Naive thymus-derived CD4-positive, alpha-beta T cell (primary cell): ENCODE data around the gene PTPN4. TPM values are rescaled to one million over a fixed set of nuclear protein-coding genes. Genes with fewer than 3 reads are reported as not detected.
"Not testable (repeated sequence)": the region's sequence is repeated elsewhere in the genome, so short reads cannot be mapped to it uniquely, and the experiment has no call there.

ENCODE experiments used
- ATAC-seq: fragments of 150-1000 bp; cut with Tn5 transposase; 2 replicates; pipeline ENCODE4 v1.10.0; 2021; ENCODE audit warnings: mild to moderate bottlenecking, moderate library complexity
- CTCF ChIA-PET: fragments of 350-600 bp; sonication (Branson Sonifier 250); formaldehyde crosslinking; loops from one replicate; lab custom pipeline; 2021; ENCODE audit warnings: antibody characterized with exemption; lab: Charles Lee
- POLR2A ChIA-PET: fragments of 350-600 bp; sonication (Branson Sonifier 250); formaldehyde crosslinking; loops from one replicate; lab custom pipeline; 2021; ENCODE audit warnings: antibody characterized with exemption, inconsistent platforms; lab: Charles Lee
- DNase-seq, 9 donors: peaks; one replicate each; pipeline versions ENCODE4 v3.0.0 to v3.0.0-alpha.2; 2020 to 2022; ENCODE audit warnings: mixed read lengths in 1 of 9
- H3K27ac ChIP-seq: one replicate; pipeline ENCODE4 v1.7.0; 2013; ENCODE audit warnings: mild to moderate bottlenecking, low read depth, low read length, moderate library complexity
- H3K27me3 ChIP-seq, 2 donors: one replicate each; pipeline ENCODE4 v1.7.0; 2013; ENCODE audit warnings: low read length in 2 of 2, mild to moderate bottlenecking in 2 of 2, moderate library complexity in 2 of 2; ENCODE audit not compliant: control insufficient read depth in 2 of 2, insufficient read depth in 2 of 2
- H3K36me3 ChIP-seq, 3 experiments: 1 replicate in 2 of 3; 2 replicates in 1 of 3; pipeline ENCODE4 v1.7.0; 2013; ENCODE audit warnings: low read length in 3 of 3, mild to moderate bottlenecking in 3 of 3, moderate library complexity in 1 of 3; ENCODE audit not compliant: insufficient read depth in 3 of 3, control insufficient read depth in 2 of 3
- H3K4me1 ChIP-seq, 2 donors: one replicate each; pipeline ENCODE4 v1.7.0; 2013; ENCODE audit warnings: low read length in 2 of 2, mild to moderate bottlenecking in 2 of 2, moderate library complexity in 1 of 2; ENCODE audit not compliant: control insufficient read depth in 2 of 2, insufficient read depth in 2 of 2
- H3K4me3 ChIP-seq: 2 replicates; pipeline ENCODE4 v1.7.0; 2013; ENCODE audit warnings: mild to moderate bottlenecking, low read length
- H3K9me3 ChIP-seq, 3 experiments: 1 replicate in 2 of 3; 2 replicates in 1 of 3; pipeline ENCODE4 v1.7.0; 2013; ENCODE audit warnings: low read length in 3 of 3; ENCODE audit not compliant: control insufficient read depth in 2 of 3
- H3K27ac Mint-ChIP-seq, 9 donors: one replicate each; pipeline ENCODE4 v1.8.0; 2020 to 2022; ENCODE audit warnings: mixed read lengths in 9 of 9, mild to moderate bottlenecking in 8 of 9, moderate library complexity in 5 of 9, inconsistent platforms in 2 of 9
- H3K27me3 Mint-ChIP-seq, 5 donors: one replicate each; pipeline ENCODE4 v1.8.0; 2021 to 2022; ENCODE audit warnings: mixed read lengths in 5 of 5, mild to moderate bottlenecking in 1 of 5
- H3K36me3 Mint-ChIP-seq, 5 donors: one replicate each; pipeline ENCODE4 v1.8.0; 2020 to 2022; ENCODE audit warnings: mixed read lengths in 5 of 5, mild to moderate bottlenecking in 3 of 5, inconsistent platforms in 1 of 5
- H3K4me1 Mint-ChIP-seq, 7 donors: one replicate each; pipeline ENCODE4 v1.8.0; 2020 to 2022; ENCODE audit warnings: mixed read lengths in 7 of 7, mild to moderate bottlenecking in 3 of 7, inconsistent platforms in 1 of 7
- H3K4me3 Mint-ChIP-seq, 10 donors: one replicate each; pipeline ENCODE4 v1.8.0; 2020 to 2022; ENCODE audit warnings: mild to moderate bottlenecking in 10 of 10, mixed read lengths in 10 of 10, moderate library complexity in 6 of 10, inconsistent platforms in 2 of 10
- H3K9me3 Mint-ChIP-seq, 11 donors: one replicate each; pipeline ENCODE4 v1.8.0; 2020 to 2022; ENCODE audit warnings: mixed read lengths in 11 of 11, mild to moderate bottlenecking in 4 of 11, inconsistent platforms in 1 of 11, moderate library complexity in 1 of 11
- intact Hi-C, 2 donors: fragments of 100-400 bp; cut with micrococcal nuclease; formaldehyde crosslinking; loops; one replicate each; pipeline ENCODE4 v1.15.1; 2023
- polyA plus RNA-seq, 2 donors: library from polyadenylated mRNA; unstranded; fragments of 300-500 nt; fragmentation: Illumina TruSeq; gene quantifications; one replicate each; pipeline ENCODE4 v1.2.3, GENCODE V29; 2021
- total RNA-seq, 6 experiments: library from RNA in 5 of 6; stranded (reverse) in 5 of 6; gene quantifications; 1 replicate in 5 of 6; 2 replicates in 1 of 6; pipeline ENCODE4 v1.2.3 and lab custom pipeline; 2021 to 2026

Gene PTPN4
- total and polyA plus RNA-seq, 7 experiments from 2014 or later = 48.9 to 122 (median 76.7) TPM

- intact Hi-C loops = no loop called here
- peak overlapping the region in 1 of 9 donors; percentile 34 for H3K27ac Mint-ChIP-seq
Measured at GRCh38 chr2:119801040-119801439, 41.3 kb downstream of the PTPN4 start.

GRCh38 chr2:119801989-119802388 is 42.3 kb downstream of the PTPN4 start:
- H3K27ac ChIP-seq, POLR2A ChIA-PET, H3K27me3 ChIP-seq, H3K4me3 ChIP-seq, H3K4me1 ChIP-seq, DNase-seq, ATAC-seq, H3K27me3 Mint-ChIP-seq, intact Hi-C loops, H3K36me3 ChIP-seq, H3K9me3 ChIP-seq, CTCF ChIA-PET: not testable (repeated sequence)
- peaks cover 5 to 33% (median 16%) of the 10 kb centered on the region in 5 donors for H3K36me3 Mint-ChIP-seq
- H3K4me1 Mint-ChIP-seq = peaks cover 9 to 94% (median 79%) of the 10 kb centered on the region in 7 donors
- peak overlapping the region in 5 of 10 donors; percentile 24 to 54 (median 27) for H3K4me3 Mint-ChIP-seq
- H3K27ac Mint-ChIP-seq = peak overlapping the region in 4 of 9 donors; percentile 0 to 15 (median 10)
- peaks cover 0 to 17% (median 3%) of the 10 kb centered on the region in 11 donors for H3K9me3 Mint-ChIP-seq

More at GRCh38 chr2:119801040-119801439, 41.3 kb downstream of the PTPN4 start:
- Histone ChIP-seq H3K4me1 (peaks cover 4% of the 10 kb centered on the region in 2 donors), H3K9me3 (no peaks in the 10 kb centered on the region), H3K4me3 (no peak overlapping the region), H3K27ac (no peak overlapping the region), H3K27me3 (no peaks in the 10 kb centered on the region), H3K36me3 (no peaks in the 10 kb centered on the region)
- CTCF ChIA-PET = interaction anchor here (0.6 kb wide), 1 partner anchor 31 kb away, joined by 3 read pairs; no protein-coding TSS in a partner anchor
- H3K27me3 Mint-ChIP-seq = no peaks in the 10 kb centered on the region
- peaks cover 9 to 94% (median 79%) of the 10 kb centered on the region in 7 donors for H3K4me1 Mint-ChIP-seq
- H3K36me3 Mint-ChIP-seq = peaks cover 1 to 29% (median 18%) of the 10 kb centered on the region in 5 donors
- no peak overlapping the region for H3K4me3 Mint-ChIP-seq
- H3K9me3 Mint-ChIP-seq = peaks cover 0 to 14% (median 3%) of the 10 kb centered on the region in 11 donors
- ATAC-seq (no peak), DNase-seq (no peak)
- POLR2A ChIA-PET = no interaction called here

- Histone ChIP-seq H3K27me3 (no peaks in the 10 kb centered on the region), H3K4me3 (no peak overlapping the region), H3K36me3 (no peaks in the 10 kb centered on the region), H3K27ac (no peak overlapping the region), H3K4me1 (peaks cover 4% of the 10 kb centered on the region in 2 donors), H3K9me3 (no peaks in the 10 kb centered on the region)
- H3K4me1 Mint-ChIP-seq = peaks cover 9 to 96% (median 84%) of the 10 kb centered on the region in 7 donors
- peak overlapping the region in 5 of 10 donors; percentile 14 to 40 (median 27) for H3K4me3 Mint-ChIP-seq
- no peak for ATAC-seq
- peaks cover 5 to 29% (median 16%) of the 10 kb centered on the region in 5 donors for H3K36me3 Mint-ChIP-seq
- H3K9me3 Mint-ChIP-seq = peaks cover 0 to 17% (median 3%) of the 10 kb centered on the region in 11 donors
- peak overlapping the region in 1 of 9 donors; percentile 12 for H3K27ac Mint-ChIP-seq
- intact Hi-C loops = no loop called here
- no peak for DNase-seq
- H3K27me3 Mint-ChIP-seq = no peaks in the 10 kb centered on the region
- POLR2A ChIA-PET = no interaction called here
- CTCF ChIA-PET = interaction anchor here (0.7 to 0.8 kb wide), 2 partner anchors 9 to 15 kb away, joined by 3 to 4 read pairs; no protein-coding TSS in a partner anchor
Measured at GRCh38 chr2:119803101-119803500, 43.4 kb downstream of the PTPN4 start.

GRCh38 chr2:119804409-119804808 is 44.7 kb downstream of the PTPN4 start:
- H3K9me3 ChIP-seq, CTCF ChIA-PET, H3K4me3 Mint-ChIP-seq, H3K27ac Mint-ChIP-seq, H3K27me3 ChIP-seq, H3K27me3 Mint-ChIP-seq, ATAC-seq, H3K36me3 ChIP-seq, H3K4me1 ChIP-seq, H3K27ac ChIP-seq, intact Hi-C loops, H3K4me3 ChIP-seq, POLR2A ChIA-PET, DNase-seq: not testable (repeated sequence)
- Mint-ChIP-seq H3K9me3 (peaks cover 0 to 17% (median 3%) of the 10 kb centered on the region in 11 donors), H3K4me1 (peaks cover 7 to 96% (median 86%) of the 10 kb centered on the region in 7 donors), H3K36me3 (peaks cover 5 to 29% (median 16%) of the 10 kb centered on the region in 5 donors)

- peak overlapping the region in 2 of 9 donors; percentile 19 to 72 for H3K27ac Mint-ChIP-seq
- Histone ChIP-seq H3K4me3 (no peak overlapping the region), H3K27ac (no peak overlapping the region), H3K36me3 (peaks cover 0 to 17% (median 4%) of the 10 kb centered on the region in 3 experiments), H3K27me3 (no peaks in the 10 kb centered on the region), H3K9me3 (no peaks in the 10 kb centered on the region), H3K4me1 (no peaks in the 10 kb centered on the region)
- H3K9me3 Mint-ChIP-seq = peaks cover 0 to 17% (median 3%) of the 10 kb centered on the region in 11 donors
- peaks cover 0 to 80% (median 66%) of the 10 kb centered on the region in 7 donors for H3K4me1 Mint-ChIP-seq
- ATAC-seq (no peak), DNase-seq (no peak)
- H3K36me3 Mint-ChIP-seq = peaks cover 5 to 54% (median 33%) of the 10 kb centered on the region in 5 donors
- intact Hi-C loops = no loop called here
- POLR2A ChIA-PET = interaction anchor here (1.6 kb wide), 1 partner anchor 15 kb away, joined by 3 read pairs; no protein-coding TSS in a partner anchor
- CTCF ChIA-PET = no interaction called here
- no peak overlapping the region for H3K4me3 Mint-ChIP-seq
- H3K27me3 Mint-ChIP-seq = no peaks in the 10 kb centered on the region
Measured at GRCh38 chr2:119808516-119809147, 48.9 kb downstream of the PTPN4 start.

GRCh38 chr2:119809339-119810048 is 49.8 kb downstream of the PTPN4 start:
- intact Hi-C loops = loop anchor here in 1 of 2 donors (2.0 to 10.0 kb wide), 2 partner anchors 13 to 1785 kb away; no protein-coding TSS in a partner anchor
- H3K36me3 ChIP-seq = peaks cover 0 to 17% (median 4%) of the 10 kb centered on the region in 3 experiments
- Mint-ChIP-seq H3K4me1 (peaks cover 0 to 82% (median 64%) of the 10 kb centered on the region in 7 donors), H3K36me3 (peaks cover 5 to 50% (median 35%) of the 10 kb centered on the region in 5 donors), H3K27me3 (no peaks in the 10 kb centered on the region), H3K27ac (peak overlapping the region in 4 of 9 donors; percentile 9 to 72 (median 19)), H3K9me3 (peaks cover 0 to 10% (median under 1%) of the 10 kb centered on the region in 11 donors), H3K4me3 (peak overlapping the region in 1 of 10 donors; percentile 23)
- H3K4me1 ChIP-seq = no peaks in the 10 kb centered on the region
- no peaks in the 10 kb centered on the region for H3K27me3 ChIP-seq
- no peaks in the 10 kb centered on the region for H3K9me3 ChIP-seq
- no peak for DNase-seq
- H3K27ac ChIP-seq = no peak overlapping the region
- H3K4me3 ChIP-seq = no peak overlapping the region
- CTCF ChIA-PET = interaction anchor here (0.6 kb wide), 1 partner anchor 59 kb away, joined by 3 read pairs; no protein-coding TSS in a partner anchor
- POLR2A ChIA-PET = interaction anchor here (0.7 to 1.6 kb wide), 2 partner anchors 12 to 14 kb away, joined by 3 read pairs; no protein-coding TSS in a partner anchor
- ATAC-seq = no peak
